DOHH2 (cell line): ENCODE results near the gene KLHL40.

Experiments
- H3F3A ChIP-seq: fragments of 200-600 bp; sonication (generic), shearing (Covaris generic); 2 replicates; pipeline ENCODE4 v1.6.0; 2016; ENCODE audit warnings: antibody characterized with exemption, mild to moderate bottlenecking; ENCODE audit not compliant: control insufficient read depth, insufficient read depth
- H3K27ac ChIP-seq: fragments of 200-600 bp; sonication (generic); 2 replicates; pipeline ENCODE4 v1.5.1; 2014; ENCODE audit warnings: low read depth, mild to moderate bottlenecking, low read length, moderate library complexity
- H3K27me3 ChIP-seq: fragments of 200-600 bp; sonication (generic); 2 replicates; pipeline ENCODE4 v1.6.1; 2014; ENCODE audit warnings: mild to moderate bottlenecking, low read length, mixed read lengths; ENCODE audit not compliant: control insufficient read depth
- H3K36me3 ChIP-seq: fragments of 200-600 bp; sonication (generic); 2 replicates; pipeline ENCODE4 v1.6.1; 2014; ENCODE audit warnings: mild to moderate bottlenecking, low read length, moderate library complexity, mixed read lengths; ENCODE audit not compliant: control insufficient read depth
- H3K4me1 ChIP-seq: fragments of 200-600 bp; sonication (generic); 2 replicates; pipeline ENCODE4 v1.6.1; 2014; ENCODE audit warnings: mild to moderate bottlenecking, low read length, mixed read lengths; ENCODE audit not compliant: control insufficient read depth
- H3K4me2 ChIP-seq: fragments of 200-600 bp; sonication (generic); 2 replicates; pipeline ENCODE4 v1.6.0; 2014; ENCODE audit warnings: mild to moderate bottlenecking, low read length, moderate library complexity
- H3K4me3 ChIP-seq: fragments of 200-600 bp; sonication (generic); 2 replicates; pipeline ENCODE4 v1.5.1; 2014; ENCODE audit warnings: mild to moderate bottlenecking, low read length, mixed read lengths
- H3K79me2 ChIP-seq: fragments of 200-600 bp; sonication (generic); 2 replicates; pipeline ENCODE4 v1.6.1; 2014; ENCODE audit warnings: mild to moderate bottlenecking, low read length, mixed read lengths; ENCODE audit not compliant: control insufficient read depth
- H3K9me2 ChIP-seq: fragments of 200-600 bp; sonication (generic); replicated peaks from 2 replicates; pipeline ENCODE4 v1.6.1; 2014; ENCODE audit warnings: mild to moderate bottlenecking, low read length, mixed read lengths; ENCODE audit not compliant: control insufficient read depth
- H3K9me3 ChIP-seq: fragments of 200-600 bp; sonication (generic); 2 replicates; pipeline ENCODE4 v1.6.1; 2014; ENCODE audit warnings: antibody characterized with exemption, low read length, mixed read lengths; ENCODE audit not compliant: control insufficient read depth, insufficient read depth
- H4K20me1 ChIP-seq: fragments of 200-600 bp; sonication (generic); 2 replicates; pipeline ENCODE4 v1.6.0; 2014; ENCODE audit warnings: low read depth, mild to moderate bottlenecking, antibody characterized with exemption, low read length, moderate library complexity; ENCODE audit not compliant: control insufficient read depth, insufficient read depth
- CTCF ChIP-seq: fragments of 200-600 bp; sonication (generic); IDR thresholded peaks from one replicate; pipeline ENCODE4 v1.5.1; 2014; ENCODE audit warnings: antibody characterized with exemption, mild to moderate bottlenecking, low read depth, low read length; ENCODE audit not compliant: poor library complexity, severe bottlenecking
- EZH2phosphoT487 ChIP-seq: fragments of 200-600 bp; sonication (generic); IDR thresholded peaks from 2 replicates; pipeline ENCODE4 v1.6.1; 2017; ENCODE audit warnings: borderline replicate concordance, mild to moderate bottlenecking, antibody characterized with exemption, low read length, moderate library complexity, mixed read lengths

Gene KLHL40

GRCh38 chr3:42702982-42703694 lies 17.8 kb downstream of the KLHL40 start:
- H3K9me3 ChIP-seq, result no peaks in the 10 kb centered on the region
- H3F3A ChIP-seq, result no peaks in the 10 kb centered on the region
- H3K79me2 ChIP-seq, result no peaks in the 10 kb centered on the region
- H3K4me1 ChIP-seq, result no peaks in the 10 kb centered on the region
- H3K4me3 ChIP-seq, result no peak overlapping the region
- no peaks in the 10 kb centered on the region for H3K36me3 ChIP-seq
- H4K20me1 ChIP-seq, result no peaks in the 10 kb centered on the region
- no peak overlapping the region for H3K27ac ChIP-seq
- no peaks in the 10 kb centered on the region for H3K27me3 ChIP-seq
- no peak overlapping the region for H3K4me2 ChIP-seq
- TF ChIP-seq EZH2phosphoT487, result no peak
- TF ChIP-seq CTCF, result no peak
- no peaks in the 10 kb centered on the region for H3K9me2 ChIP-seq

GRCh38 chr3:42703695-42704025 lies 18.3 kb downstream of the KLHL40 start:
- Histone ChIP-seq H3K9me2 (no peaks in the 10 kb centered on the region), H3K36me3 (no peaks in the 10 kb centered on the region), H3K9me3 (no peaks in the 10 kb centered on the region), H4K20me1 (no peaks in the 10 kb centered on the region), H3K4me2 (no peak overlapping the region), H3K27ac (no peak overlapping the region), H3K4me3 (no peak overlapping the region), H3F3A (no peaks in the 10 kb centered on the region), H3K27me3 (no peaks in the 10 kb centered on the region), H3K79me2 (no peaks in the 10 kb centered on the region), H3K4me1 (no peaks in the 10 kb centered on the region)
- TF ChIP-seq EZH2phosphoT487 (no peak), CTCF (no peak)

GRCh38 chr3:42704136-42704841 lies 19.0 kb downstream of the KLHL40 start:
- TF ChIP-seq EZH2phosphoT487, result no peak
- no peak for TF ChIP-seq CTCF
- Histone ChIP-seq H3K4me2 (no peak overlapping the region), H3K79me2 (no peaks in the 10 kb centered on the region), H3K4me3 (no peak overlapping the region), H3K27me3 (no peaks in the 10 kb centered on the region), H3K9me2 (no peaks in the 10 kb centered on the region), H4K20me1 (no peaks in the 10 kb centered on the region), H3K36me3 (no peaks in the 10 kb centered on the region), H3K9me3 (no peaks in the 10 kb centered on the region), H3K27ac (no peak overlapping the region), H3K4me1 (no peaks in the 10 kb centered on the region), H3F3A (no peaks in the 10 kb centered on the region)
